Parathyroid adenoma (tissue), 2 donors: ENCODE data around the gene OPCML.

ENCODE experiments used
- H2AFZ ChIP-seq: fragments of 300-600 bp; sonication (generic); one replicate; pipeline ENCODE4 v1.7.0; 2017; ENCODE audit warnings: antibody characterized with exemption, mild to moderate bottlenecking
- H3K27ac ChIP-seq: fragments of 300-600 bp; sonication (generic); one replicate; pipeline ENCODE4 v1.7.0; 2017
- H3K27me3 ChIP-seq: fragments of 300-600 bp; sonication (generic); one replicate; pipeline ENCODE4 v1.7.0; 2017; ENCODE audit warnings: low read length; ENCODE audit not compliant: control insufficient read depth, insufficient read depth
- H3K36me3 ChIP-seq: fragments of 300-600 bp; sonication (generic); one replicate; pipeline ENCODE4 v1.7.0; 2017; ENCODE audit warnings: low read length; ENCODE audit not compliant: control insufficient read depth, insufficient read depth
- H3K4me1 ChIP-seq: fragments of 300-600 bp; sonication (generic); one replicate; pipeline ENCODE4 v1.7.0; 2017; ENCODE audit warnings: control low read depth
- H3K4me2 ChIP-seq: fragments of 300-600 bp; sonication (generic); one replicate; pipeline ENCODE4 v1.7.0; 2017; ENCODE audit warnings: low read length
- H3K4me3 ChIP-seq: fragments of 300-600 bp; sonication (generic); one replicate; pipeline ENCODE4 v1.7.0; 2017; ENCODE audit warnings: low read depth, low read length
- H3K79me2 ChIP-seq: fragments of 300-600 bp; sonication (generic); one replicate; pipeline ENCODE4 v1.7.0; 2017; ENCODE audit warnings: control low read depth
- H3K9ac ChIP-seq: fragments of 300-600 bp; sonication (generic); one replicate; pipeline ENCODE4 v1.7.0; 2017; ENCODE audit warnings: mild to moderate bottlenecking
- H3K9me3 ChIP-seq: fragments of 300-600 bp; sonication (generic); one replicate; pipeline ENCODE4 v1.7.0; 2017; ENCODE audit warnings: low read length; ENCODE audit not compliant: control insufficient read depth
- TF ChIP-seq, protein P1 (sequence below): fragments of 300-600 bp; sonication (generic); IDR thresholded peaks from one replicate; pipeline ENCODE4 v1.7.0; 2017; ENCODE audit warnings: antibody characterized with exemption, mild to moderate bottlenecking
- donor health status: primary hyperparathyroidism.

Gene OPCML

DNA sequence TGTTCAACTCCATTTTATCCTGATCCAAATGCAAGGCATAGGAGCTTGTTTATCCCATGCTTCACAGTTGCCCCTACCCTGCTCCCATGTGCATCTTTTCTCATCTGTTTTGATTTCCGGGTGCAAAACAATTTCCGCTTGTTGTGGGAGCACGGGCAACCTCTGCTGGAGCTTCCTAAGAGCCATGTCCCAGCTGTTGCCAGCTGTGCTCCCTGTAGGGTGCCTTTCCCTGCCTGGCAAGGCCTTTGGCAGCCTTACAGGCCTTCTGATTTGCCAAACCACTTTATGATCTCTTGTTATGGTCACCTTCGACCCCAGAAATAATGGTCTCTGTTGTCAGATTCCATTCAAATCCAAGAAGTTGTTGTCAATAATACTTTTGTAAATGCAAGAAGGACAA lies 1038.5 kb downstream of the OPCML start:
- H3K4me2 ChIP-seq, result no peak overlapping the region
- no peaks in the 10 kb centered on the region for H3K36me3 ChIP-seq
- no peak overlapping the region for H3K4me3 ChIP-seq
- H2AFZ ChIP-seq, result no peak overlapping the region
- TF ChIP-seq, protein P1, sequence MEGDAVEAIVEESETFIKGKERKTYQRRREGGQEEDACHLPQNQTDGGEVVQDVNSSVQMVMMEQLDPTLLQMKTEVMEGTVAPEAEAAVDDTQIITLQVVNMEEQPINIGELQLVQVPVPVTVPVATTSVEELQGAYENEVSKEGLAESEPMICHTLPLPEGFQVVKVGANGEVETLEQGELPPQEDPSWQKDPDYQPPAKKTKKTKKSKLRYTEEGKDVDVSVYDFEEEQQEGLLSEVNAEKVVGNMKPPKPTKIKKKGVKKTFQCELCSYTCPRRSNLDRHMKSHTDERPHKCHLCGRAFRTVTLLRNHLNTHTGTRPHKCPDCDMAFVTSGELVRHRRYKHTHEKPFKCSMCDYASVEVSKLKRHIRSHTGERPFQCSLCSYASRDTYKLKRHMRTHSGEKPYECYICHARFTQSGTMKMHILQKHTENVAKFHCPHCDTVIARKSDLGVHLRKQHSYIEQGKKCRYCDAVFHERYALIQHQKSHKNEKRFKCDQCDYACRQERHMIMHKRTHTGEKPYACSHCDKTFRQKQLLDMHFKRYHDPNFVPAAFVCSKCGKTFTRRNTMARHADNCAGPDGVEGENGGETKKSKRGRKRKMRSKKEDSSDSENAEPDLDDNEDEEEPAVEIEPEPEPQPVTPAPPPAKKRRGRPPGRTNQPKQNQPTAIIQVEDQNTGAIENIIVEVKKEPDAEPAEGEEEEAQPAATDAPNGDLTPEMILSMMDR, result no peak
- no peaks in the 10 kb centered on the region for H3K4me1 ChIP-seq
- no peak overlapping the region for H3K9ac ChIP-seq
- H3K79me2 ChIP-seq, result no peaks in the 10 kb centered on the region
- H3K9me3 ChIP-seq, result no peaks in the 10 kb centered on the region
- no peak overlapping the region for H3K27ac ChIP-seq
- H3K27me3 ChIP-seq, result no peaks in the 10 kb centered on the region

DNA sequence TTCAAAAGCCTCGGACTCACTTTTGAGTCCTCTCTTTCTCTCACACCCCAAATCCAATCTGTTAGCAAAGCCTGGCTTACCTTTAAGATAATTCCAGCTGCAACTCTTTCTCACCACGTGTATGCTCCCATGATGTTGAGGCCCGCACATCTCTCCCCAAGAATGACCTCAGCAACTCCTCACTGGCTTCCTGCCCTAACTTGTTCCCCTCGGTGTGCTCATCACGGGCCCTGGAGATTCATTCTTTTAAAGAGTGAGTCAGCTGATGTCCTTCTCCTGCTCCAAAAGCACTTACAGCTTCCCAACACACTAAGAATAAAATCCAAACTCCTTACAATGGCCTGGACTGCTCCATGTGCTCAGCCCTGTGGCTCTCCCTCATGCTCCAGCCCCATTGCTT lies 1041.3 kb downstream of the OPCML start:
- Histone ChIP-seq H3K9ac (no peak overlapping the region), H3K27me3 (no peaks in the 10 kb centered on the region), H3K79me2 (no peaks in the 10 kb centered on the region), H3K4me1 (no peaks in the 10 kb centered on the region), H3K27ac (no peak overlapping the region), H2AFZ (no peak overlapping the region), H3K36me3 (no peaks in the 10 kb centered on the region), H3K9me3 (no peaks in the 10 kb centered on the region), H3K4me3 (no peak overlapping the region), H3K4me2 (no peak overlapping the region)
- TF ChIP-seq, protein P1, result no peak

DNA sequence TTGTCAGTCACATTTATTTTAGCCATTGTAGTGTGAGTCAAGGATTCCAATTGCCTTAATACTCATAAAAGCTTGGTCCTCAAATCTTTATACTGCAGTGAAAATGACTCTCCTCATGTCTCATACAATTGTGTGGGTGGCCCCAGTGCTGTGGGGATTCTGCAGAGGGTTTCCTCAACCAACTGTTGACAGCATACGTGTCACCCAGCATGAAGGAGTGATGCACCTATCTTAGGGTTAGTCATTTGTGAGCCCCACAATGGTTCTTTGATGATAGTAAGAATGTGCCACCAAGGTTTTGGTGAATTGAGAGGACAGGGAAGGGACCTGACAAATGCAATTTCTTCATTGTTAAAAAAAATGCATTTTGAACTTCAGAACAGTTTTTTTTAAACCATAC lies 1046.2 kb downstream of the OPCML start:
- H3K27me3 ChIP-seq, result no peaks in the 10 kb centered on the region
- TF ChIP-seq, protein P1, result no peak
- no peak overlapping the region for H3K9ac ChIP-seq
- H3K36me3 ChIP-seq, result no peaks in the 10 kb centered on the region
- no peaks in the 10 kb centered on the region for H3K79me2 ChIP-seq
- no peak overlapping the region for H3K27ac ChIP-seq
- H2AFZ ChIP-seq, result no peak overlapping the region
- no peak overlapping the region for H3K4me3 ChIP-seq
- no peaks in the 10 kb centered on the region for H3K4me1 ChIP-seq
- no peak overlapping the region for H3K4me2 ChIP-seq
- no peaks in the 10 kb centered on the region for H3K9me3 ChIP-seq

DNA sequence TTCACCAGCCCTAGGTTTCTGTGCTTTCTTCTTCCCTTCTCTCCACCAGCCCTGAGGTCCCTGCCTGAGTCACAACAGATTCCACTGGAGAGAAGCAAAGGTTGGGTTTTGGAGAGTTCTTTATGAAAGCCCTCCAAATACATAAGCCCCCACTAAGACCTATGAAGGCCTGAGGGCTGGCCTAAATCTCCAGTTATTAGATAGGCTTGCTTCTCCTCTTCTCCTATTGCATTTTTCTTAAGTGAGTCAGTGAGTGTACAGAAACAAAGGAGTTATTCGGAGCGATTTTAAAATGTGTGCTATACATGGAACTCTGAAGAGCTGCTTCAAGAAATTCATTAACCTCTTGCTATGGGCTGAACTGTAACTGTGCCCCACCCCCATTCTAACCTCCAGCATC lies 1057.3 kb downstream of the OPCML start:
- H3K27me3 ChIP-seq, result no peaks in the 10 kb centered on the region
- no peak overlapping the region for H2AFZ ChIP-seq
- H3K36me3 ChIP-seq, result no peaks in the 10 kb centered on the region
- TF ChIP-seq, protein P1, result no peak
- H3K4me1 ChIP-seq, result no peaks in the 10 kb centered on the region
- H3K9me3 ChIP-seq, result no peaks in the 10 kb centered on the region
- H3K9ac ChIP-seq, result no peak overlapping the region
- no peak overlapping the region for H3K27ac ChIP-seq
- H3K79me2 ChIP-seq, result no peaks in the 10 kb centered on the region
- H3K4me2 ChIP-seq, result no peak overlapping the region
- H3K4me3 ChIP-seq, result no peak overlapping the region

DNA sequence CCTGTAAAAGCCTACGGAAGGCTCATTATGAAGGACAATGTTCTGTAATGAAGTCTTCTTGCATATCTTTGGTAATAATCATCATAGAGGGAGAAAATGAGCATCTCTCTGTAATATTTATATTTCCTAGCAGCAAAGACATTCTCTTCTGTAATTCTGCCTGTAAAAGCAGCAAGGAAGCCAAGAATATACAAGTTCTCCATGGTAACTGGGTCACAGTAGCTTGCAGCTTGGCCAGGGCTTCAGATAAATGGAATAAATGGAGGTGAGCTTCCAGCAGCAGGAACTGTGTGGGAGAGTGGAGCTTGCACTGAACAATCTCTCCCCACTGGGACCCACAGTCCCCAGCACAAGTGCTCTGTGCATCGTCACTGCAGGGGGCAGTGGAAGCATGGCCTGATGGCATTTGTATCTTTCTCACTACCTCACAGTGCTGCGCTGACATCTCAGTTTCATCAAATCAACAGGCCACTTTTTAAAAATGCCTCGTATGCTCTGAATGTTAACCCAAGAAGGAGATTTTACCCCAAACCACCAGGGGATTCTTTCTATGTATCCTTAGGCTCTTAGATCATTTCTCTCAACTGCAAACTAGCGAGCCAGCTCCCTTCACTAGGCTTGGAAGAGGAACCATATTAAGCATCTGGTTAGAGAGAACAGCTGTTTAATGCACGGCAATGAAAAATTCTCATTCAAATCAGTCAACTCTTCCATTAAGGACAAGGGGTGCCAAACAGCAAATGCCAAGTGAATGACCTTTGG lies 1059.7 kb downstream of the OPCML start:
- Histone ChIP-seq H3K4me1 (no peaks in the 10 kb centered on the region), H3K9ac (no peak overlapping the region), H3K79me2 (no peaks in the 10 kb centered on the region), H3K27ac (no peak overlapping the region), H3K9me3 (no peaks in the 10 kb centered on the region), H3K36me3 (no peaks in the 10 kb centered on the region), H3K27me3 (no peaks in the 10 kb centered on the region), H3K4me2 (no peak overlapping the region), H3K4me3 (no peak overlapping the region), H2AFZ (no peak overlapping the region)
- TF ChIP-seq, protein P1, result no peak
